ENCODE results near the gene AKR1D1. TPM values are rescaled to one million over a fixed set of nuclear protein-coding genes. Genes with fewer than 3 reads are reported as not detected.

Gene AKR1D1
- total and polyA plus RNA-seq, 2 of the 13 experiments (the other 11 are each of a cell fraction or from before 2014, with no cell fraction given) = 6.9 to 37.0 TPM

DNA sequence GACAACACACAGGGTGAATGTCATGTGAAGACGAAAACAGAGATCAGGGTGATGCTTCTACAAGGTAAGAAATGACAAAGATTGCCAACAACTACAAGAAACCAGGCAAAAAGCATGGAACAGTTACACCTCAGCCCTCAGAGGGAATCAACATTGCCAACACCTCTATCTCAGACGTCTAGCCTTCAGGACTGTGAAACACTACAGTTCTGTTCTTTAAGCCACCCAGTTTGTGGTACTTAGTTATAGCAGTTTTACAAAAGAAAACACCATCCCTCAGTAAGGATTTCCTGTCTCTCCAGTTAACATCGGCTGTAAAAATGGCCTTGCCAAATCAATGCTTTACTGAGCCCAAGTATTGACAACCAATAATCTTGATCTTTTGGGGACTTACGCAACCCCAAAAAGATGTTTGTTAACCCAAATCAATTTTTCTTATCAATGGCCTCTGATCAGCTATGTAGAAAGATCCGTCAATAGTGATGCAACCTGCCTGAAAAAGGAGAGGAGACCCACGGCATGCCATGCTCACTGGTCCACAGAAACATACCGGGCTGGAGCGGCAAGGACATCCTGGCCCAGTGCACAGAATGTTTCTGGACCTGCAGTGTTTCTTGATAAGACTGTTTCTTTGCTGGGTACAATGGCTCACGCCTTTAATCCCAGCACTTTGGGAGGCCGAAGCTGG, 44.0 kb downstream of the AKR1D1 start (continued):
- TF ChIP-seq, protein P1, sequence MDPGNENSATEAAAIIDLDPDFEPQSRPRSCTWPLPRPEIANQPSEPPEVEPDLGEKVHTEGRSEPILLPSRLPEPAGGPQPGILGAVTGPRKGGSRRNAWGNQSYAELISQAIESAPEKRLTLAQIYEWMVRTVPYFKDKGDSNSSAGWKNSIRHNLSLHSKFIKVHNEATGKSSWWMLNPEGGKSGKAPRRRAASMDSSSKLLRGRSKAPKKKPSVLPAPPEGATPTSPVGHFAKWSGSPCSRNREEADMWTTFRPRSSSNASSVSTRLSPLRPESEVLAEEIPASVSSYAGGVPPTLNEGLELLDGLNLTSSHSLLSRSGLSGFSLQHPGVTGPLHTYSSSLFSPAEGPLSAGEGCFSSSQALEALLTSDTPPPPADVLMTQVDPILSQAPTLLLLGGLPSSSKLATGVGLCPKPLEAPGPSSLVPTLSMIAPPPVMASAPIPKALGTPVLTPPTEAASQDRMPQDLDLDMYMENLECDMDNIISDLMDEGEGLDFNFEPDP (CRISPR knock-in tag; conservative IDR thresholded peaks at IDR 0.05) = no peak
- TF ChIP-seq JUN (CRISPR knock-in tag; IDR thresholded peaks at IDR 0.05) = no peak
- no peak for TF ChIP-seq RXRB (CRISPR knock-in tag; IDR thresholded peaks at IDR 0.05; ENCODE audit: borderline replicate concordance)
- TF ChIP-seq, protein P2, sequence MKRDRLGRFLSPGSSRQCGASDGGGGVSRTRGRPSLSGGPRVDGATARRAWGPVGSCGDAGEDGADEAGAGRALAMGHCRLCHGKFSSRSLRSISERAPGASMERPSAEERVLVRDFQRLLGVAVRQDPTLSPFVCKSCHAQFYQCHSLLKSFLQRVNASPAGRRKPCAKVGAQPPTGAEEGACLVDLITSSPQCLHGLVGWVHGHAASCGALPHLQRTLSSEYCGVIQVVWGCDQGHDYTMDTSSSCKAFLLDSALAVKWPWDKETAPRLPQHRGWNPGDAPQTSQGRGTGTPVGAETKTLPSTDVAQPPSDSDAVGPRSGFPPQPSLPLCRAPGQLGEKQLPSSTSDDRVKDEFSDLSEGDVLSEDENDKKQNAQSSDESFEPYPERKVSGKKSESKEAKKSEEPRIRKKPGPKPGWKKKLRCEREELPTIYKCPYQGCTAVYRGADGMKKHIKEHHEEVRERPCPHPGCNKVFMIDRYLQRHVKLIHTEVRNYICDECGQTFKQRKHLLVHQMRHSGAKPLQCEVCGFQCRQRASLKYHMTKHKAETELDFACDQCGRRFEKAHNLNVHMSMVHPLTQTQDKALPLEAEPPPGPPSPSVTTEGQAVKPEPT (CRISPR knock-in tag; IDR thresholded peaks at IDR 0.05; ENCODE audit: low read depth) = no peak
- no peak for TF ChIP-seq RAD51 (IDR thresholded peaks at IDR 0.05; ENCODE audit: borderline replicate concordance)
- no peak for TF ChIP-seq ZNF121 (CRISPR knock-in tag; IDR thresholded peaks at IDR 0.05)
- TF ChIP-seq ZNF343 (CRISPR knock-in tag; IDR thresholded peaks at IDR 0.05) = no peak

DNA sequence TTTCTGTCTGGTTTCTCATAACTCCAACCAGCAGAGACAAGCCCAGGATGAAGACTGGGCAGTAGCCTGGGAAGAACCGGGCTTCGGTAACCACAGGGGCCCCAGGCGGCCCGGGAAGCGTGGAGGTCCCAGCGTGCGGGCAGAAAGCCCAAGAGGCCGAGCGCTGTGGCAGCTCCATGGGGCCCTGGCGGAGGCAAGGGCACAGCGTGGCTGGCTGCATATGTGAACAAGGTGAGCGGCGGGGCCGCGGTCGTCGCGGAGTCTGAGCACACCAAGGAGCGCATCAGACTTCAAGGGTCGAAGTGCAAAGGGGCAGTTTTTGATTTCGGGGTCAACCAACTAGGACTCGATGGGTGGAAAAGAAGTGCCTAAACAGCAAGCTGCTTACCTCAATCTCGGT, 45.9 kb downstream of the AKR1D1 start:
- no peak for FAIRE-seq
- ATAC-seq = no peak
- intact Hi-C loops (cut with micrococcal nuclease; ENCODE audit: unreplicated experiment) = no loop called here
- no peak for DNase-seq (ENCODE audit: low spot score)
- peaks cover 51% of the 10 kb centered on the region for H3K4me1 ChIP-seq (ENCODE audit: insufficient read depth, low read length)
- no peaks in the 10 kb centered on the region for H4K20me1 ChIP-seq (ENCODE audit: insufficient read depth, low read length)
- no peaks in the 10 kb centered on the region for H3K27me3 ChIP-seq (ENCODE audit: control insufficient read depth in 1 of 2, insufficient read depth in 2 of 2, low read length in 2 of 2)
- in situ Hi-C loops (cut with HindIII; ENCODE audit: extremely low pct_ligation_motif_present, low pct_unique_long_range_greater_than_20kb) = no loop called here
- H3K4me3 ChIP-seq (replicated peaks in 1 of 3; ENCODE audit: insufficient read depth in 1 of 3, low read depth in 2 of 3, low read length in 3 of 3) = no peak overlapping the region
- H3K27ac ChIP-seq (ENCODE audit: extremely low read length, insufficient read depth, low read length) = no peak overlapping the region
- no peak overlapping the region for H3K4me2 ChIP-seq (ENCODE audit: low read depth, low read length)
- H3K79me2 ChIP-seq (ENCODE audit: insufficient read depth, low read length) = no peaks in the 10 kb centered on the region
- H3K9ac ChIP-seq (ENCODE audit: insufficient read depth, low read depth, low read length) = no peak overlapping the region
- no TSS peak for BruUV-seq (replicated peaks)
- H2AFZ ChIP-seq (ENCODE audit: low read length) = no peak overlapping the region
- WGBS (ENCODE audit: low lambda C conversion rate) = 97% methylated on average over 23 of the region's 23 CpGs
- no peak for TF ChIP-seq POLR2A (IDR thresholded peaks at IDR 0.05; ENCODE audit: insufficient read depth in 1 of 2, low read depth in 2 of 2, low read length in 2 of 2)
- TF ChIP-seq ZNF468 (CRISPR knock-in tag; IDR thresholded peaks at IDR 0.05) = no peak
- TF ChIP-seq, protein P3, sequence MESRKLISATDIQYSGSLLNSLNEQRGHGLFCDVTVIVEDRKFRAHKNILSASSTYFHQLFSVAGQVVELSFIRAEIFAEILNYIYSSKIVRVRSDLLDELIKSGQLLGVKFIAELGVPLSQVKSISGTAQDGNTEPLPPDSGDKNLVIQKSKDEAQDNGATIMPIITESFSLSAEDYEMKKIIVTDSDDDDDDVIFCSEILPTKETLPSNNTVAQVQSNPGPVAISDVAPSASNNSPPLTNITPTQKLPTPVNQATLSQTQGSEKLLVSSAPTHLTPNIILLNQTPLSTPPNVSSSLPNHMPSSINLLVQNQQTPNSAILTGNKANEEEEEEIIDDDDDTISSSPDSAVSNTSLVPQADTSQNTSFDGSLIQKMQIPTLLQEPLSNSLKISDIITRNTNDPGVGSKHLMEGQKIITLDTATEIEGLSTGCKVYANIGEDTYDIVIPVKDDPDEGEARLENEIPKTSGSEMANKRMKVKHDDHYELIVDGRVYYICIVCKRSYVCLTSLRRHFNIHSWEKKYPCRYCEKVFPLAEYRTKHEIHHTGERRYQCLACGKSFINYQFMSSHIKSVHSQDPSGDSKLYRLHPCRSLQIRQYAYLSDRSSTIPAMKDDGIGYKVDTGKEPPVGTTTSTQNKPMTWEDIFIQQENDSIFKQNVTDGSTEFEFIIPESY (CRISPR knock-in tag; IDR thresholded peaks at IDR 0.05) = peak; percentile 68
- TF ChIP-seq ZNF549 (CRISPR knock-in tag; IDR thresholded peaks at IDR 0.05) = no peak
- ChIA-PET POLR2A (no interaction called here), CTCF (ENCODE audit: low intra/inter-chr PET ratio, low total read pairs) (no interaction called here)
- H3K9me3 ChIP-seq (ENCODE audit: low read length) = no peaks in the 10 kb centered on the region
- no peaks in the 10 kb centered on the region for H3K36me3 ChIP-seq (replicated peaks in 1 of 2; ENCODE audit: control insufficient read depth in 1 of 2, insufficient read depth in 2 of 2, low read length in 2 of 2)

All from HepG2 (cell line).